ENCODE measurements around the gene SLC35E1. TPM values are rescaled to one million over a fixed set of nuclear protein-coding genes. Genes with fewer than 3 reads are reported as not detected.

Gene SLC35E1
- total RNA-seq, 6 donors from 2014 or later: 48.5 to 60.8 (median 53.2) TPM

DNA sequence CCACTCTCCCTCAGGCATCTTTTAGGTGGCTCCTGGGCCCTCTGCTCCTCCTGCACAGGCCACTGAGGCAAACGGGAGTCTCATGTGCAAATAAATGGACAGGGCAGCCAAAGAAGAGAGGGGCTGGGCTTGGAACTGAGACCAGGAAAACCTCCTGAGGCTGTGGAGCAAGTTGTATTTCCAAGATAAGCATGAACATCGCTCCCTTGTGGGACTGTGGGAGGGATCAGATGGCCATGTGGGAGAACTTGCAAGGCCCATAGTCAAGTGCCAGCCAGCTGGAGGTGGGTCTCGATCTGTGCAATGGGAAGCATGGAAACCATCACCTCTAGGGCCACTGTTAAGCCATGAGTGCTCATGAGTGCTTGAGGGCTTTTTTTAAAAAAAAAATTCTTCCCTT lies 30.9 kb upstream of the SLC35E1 start:
- H3K27ac ChIP-seq: no peak overlapping the region
- H3K4me3 ChIP-seq: no peak overlapping the region
- peaks cover 0 to 8% (median 0%) of the 10 kb centered on the region in 4 donors for H3K36me3 ChIP-seq
- no peaks in the 10 kb centered on the region for H3K9me3 ChIP-seq
- no peaks in the 10 kb centered on the region for H3K27me3 ChIP-seq
- TF ChIP-seq POLR2AphosphoS5 (IDR thresholded peaks at IDR 0.05) (no peak), POLR2A (IDR thresholded peaks at IDR 0.05) (no peak), EP300 (IDR thresholded peaks at IDR 0.05) (no peak)
- TF ChIP-seq, protein P1, sequence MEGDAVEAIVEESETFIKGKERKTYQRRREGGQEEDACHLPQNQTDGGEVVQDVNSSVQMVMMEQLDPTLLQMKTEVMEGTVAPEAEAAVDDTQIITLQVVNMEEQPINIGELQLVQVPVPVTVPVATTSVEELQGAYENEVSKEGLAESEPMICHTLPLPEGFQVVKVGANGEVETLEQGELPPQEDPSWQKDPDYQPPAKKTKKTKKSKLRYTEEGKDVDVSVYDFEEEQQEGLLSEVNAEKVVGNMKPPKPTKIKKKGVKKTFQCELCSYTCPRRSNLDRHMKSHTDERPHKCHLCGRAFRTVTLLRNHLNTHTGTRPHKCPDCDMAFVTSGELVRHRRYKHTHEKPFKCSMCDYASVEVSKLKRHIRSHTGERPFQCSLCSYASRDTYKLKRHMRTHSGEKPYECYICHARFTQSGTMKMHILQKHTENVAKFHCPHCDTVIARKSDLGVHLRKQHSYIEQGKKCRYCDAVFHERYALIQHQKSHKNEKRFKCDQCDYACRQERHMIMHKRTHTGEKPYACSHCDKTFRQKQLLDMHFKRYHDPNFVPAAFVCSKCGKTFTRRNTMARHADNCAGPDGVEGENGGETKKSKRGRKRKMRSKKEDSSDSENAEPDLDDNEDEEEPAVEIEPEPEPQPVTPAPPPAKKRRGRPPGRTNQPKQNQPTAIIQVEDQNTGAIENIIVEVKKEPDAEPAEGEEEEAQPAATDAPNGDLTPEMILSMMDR (IDR thresholded peaks at IDR 0.05): no peak
- peaks cover 16 to 67% (median 29%) of the 10 kb centered on the region in 4 donors for H3K4me1 ChIP-seq
- WGBS, 2 donors: 56 to 68% methylated on average over 3 of the region's 3 CpGs
- DNase-seq: no peak
- no peak for ATAC-seq (ENCODE audit: low FRiP score in 2 of 2)

DNA sequence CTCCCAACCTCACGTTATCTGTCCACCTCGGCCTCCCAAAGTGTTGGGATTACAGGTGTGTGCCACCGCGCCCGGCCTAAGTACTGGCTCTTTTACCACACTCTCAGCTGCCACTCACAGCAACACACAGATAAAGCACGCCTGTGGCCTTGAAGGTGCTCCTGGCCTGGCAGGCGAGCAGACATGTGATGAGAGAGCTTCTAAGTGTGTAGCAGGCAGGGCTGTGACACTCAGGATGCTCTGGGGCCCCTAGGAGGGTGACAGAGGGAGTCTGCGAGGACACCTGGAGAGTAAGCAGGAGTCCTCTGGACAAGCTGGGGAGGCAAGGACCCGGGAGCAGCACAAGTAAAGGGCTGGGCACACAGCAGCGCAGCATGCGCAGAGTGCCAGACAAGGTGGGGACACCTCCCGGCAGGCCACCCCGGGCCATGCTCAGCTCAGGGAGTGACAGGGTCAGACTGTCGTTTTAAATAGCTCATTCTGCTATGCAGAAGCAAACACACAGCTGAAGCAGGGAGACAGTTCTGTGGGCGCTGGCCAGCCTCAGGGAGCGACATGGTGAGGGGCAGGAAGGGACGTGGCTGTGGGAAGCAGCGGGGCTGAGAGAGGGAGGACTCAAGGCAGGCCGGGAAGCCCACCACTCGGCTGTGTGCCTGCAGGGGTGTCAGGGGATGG lies 29.3 kb upstream of the SLC35E1 start:
- no peak overlapping the region for H3K4me3 ChIP-seq
- ATAC-seq (ENCODE audit: low FRiP score in 2 of 2) (no peak), DNase-seq (peak in 1 of 2 donors; percentile 43)
- peaks cover 7 to 55% (median 20%) of the 10 kb centered on the region in 4 donors for H3K4me1 ChIP-seq
- TF ChIP-seq, protein P1 (IDR thresholded peaks at IDR 0.05): no peak
- TF ChIP-seq POLR2AphosphoS5 (IDR thresholded peaks at IDR 0.05) (no peak), POLR2A (IDR thresholded peaks at IDR 0.05) (no peak), EP300 (IDR thresholded peaks at IDR 0.05) (no peak)
- no peaks in the 10 kb centered on the region for H3K27me3 ChIP-seq
- no peak overlapping the region for H3K27ac ChIP-seq
- H3K36me3 ChIP-seq: peaks cover 0 to 3% (median 0%) of the 10 kb centered on the region in 4 donors
- H3K9me3 ChIP-seq: no peaks in the 10 kb centered on the region
- WGBS, 2 donors: 92 to 95% methylated on average over 12 to 20 of the region's 20 CpGs

DNA sequence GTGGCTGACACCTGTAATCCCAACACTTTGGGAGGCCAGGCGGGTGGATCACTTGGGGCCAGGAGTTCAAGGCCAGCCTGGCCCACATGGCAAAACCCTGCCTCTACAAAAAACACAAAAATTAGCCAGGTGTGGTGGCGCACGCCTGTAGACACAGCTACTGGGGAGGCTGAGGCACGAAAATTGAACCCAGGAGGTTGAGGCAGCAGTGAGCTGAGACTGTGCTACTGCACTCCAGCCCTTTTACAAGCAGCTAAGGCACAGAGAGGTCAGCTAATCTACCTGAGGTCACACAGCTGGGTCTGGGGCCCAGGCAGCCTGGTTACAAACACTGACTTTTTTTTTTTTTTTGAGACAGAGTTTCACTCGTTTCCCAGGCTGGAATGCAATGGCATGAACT lies 28.6 kb upstream of the SLC35E1 start:
- Histone ChIP-seq H3K27ac (no peak overlapping the region), H3K4me3 (no peak overlapping the region), H3K27me3 (no peaks in the 10 kb centered on the region), H3K36me3 (no peaks in the 10 kb centered on the region), H3K4me1 (peaks cover 4 to 57% (median 18%) of the 10 kb centered on the region in 4 donors), H3K9me3 (no peaks in the 10 kb centered on the region)
- TF ChIP-seq POLR2A (IDR thresholded peaks at IDR 0.05) (no peak), POLR2AphosphoS5 (IDR thresholded peaks at IDR 0.05) (no peak), EP300 (IDR thresholded peaks at IDR 0.05) (no peak)
- TF ChIP-seq, protein P1 (IDR thresholded peaks at IDR 0.05): no peak
- WGBS, 2 donors: 90 to 99% methylated on average over 5 of the region's 5 CpGs
- no peak for ATAC-seq (ENCODE audit: low FRiP score in 2 of 2)
- no peak for DNase-seq

DNA sequence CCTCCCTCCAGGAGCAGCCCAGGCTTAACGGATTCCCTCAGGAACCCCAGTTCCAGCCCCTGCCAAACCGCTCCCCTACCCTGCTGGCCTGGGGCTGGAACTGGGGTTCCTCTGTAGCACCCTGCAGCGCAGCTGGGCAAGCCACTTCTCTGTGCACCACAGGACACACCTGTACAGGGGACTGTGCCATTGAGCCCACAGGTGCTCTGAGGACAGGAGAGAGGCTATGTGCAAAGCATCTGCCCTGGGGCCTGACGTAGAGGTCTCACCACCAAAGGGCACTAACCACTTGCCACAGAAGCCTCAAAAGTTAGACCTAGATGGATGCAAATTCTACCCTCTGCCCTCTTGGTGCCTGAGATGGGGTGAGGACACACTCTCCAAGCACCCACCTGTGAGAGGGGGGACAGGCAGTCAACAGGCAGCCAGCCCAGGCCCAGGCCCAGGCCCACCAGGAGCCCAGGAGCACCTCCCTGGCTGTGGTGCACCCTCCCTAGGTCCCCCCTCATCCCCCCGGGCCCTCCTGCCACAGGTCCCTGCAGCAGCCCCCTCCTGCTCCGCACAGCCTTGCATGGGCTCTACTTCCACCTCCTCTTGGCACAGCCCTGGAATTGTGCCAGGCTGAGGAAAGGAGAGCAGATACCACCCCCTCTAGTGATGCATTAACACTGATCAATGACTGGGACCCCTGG lies 27.6 kb upstream of the SLC35E1 start:
- DNase-seq (no peak), ATAC-seq (ENCODE audit: low FRiP score in 2 of 2) (no peak)
- Histone ChIP-seq H3K9me3 (no peaks in the 10 kb centered on the region), H3K4me1 (peaks cover 6 to 57% (median 11%) of the 10 kb centered on the region in 4 donors), H3K27me3 (no peaks in the 10 kb centered on the region), H3K27ac (no peak overlapping the region), H3K36me3 (no peaks in the 10 kb centered on the region), H3K4me3 (no peak overlapping the region)
- 88 to 91% methylated on average over 5 to 6 of the region's 6 CpGs for WGBS, 2 donors
- no peak for TF ChIP-seq POLR2AphosphoS5 (IDR thresholded peaks at IDR 0.05)
- TF ChIP-seq, protein P1 (IDR thresholded peaks at IDR 0.05): no peak
- no peak for TF ChIP-seq EP300 (IDR thresholded peaks at IDR 0.05)
- TF ChIP-seq POLR2A (IDR thresholded peaks at IDR 0.05): no peak
